GM23338 (cell line): ENCODE results near the gene NTF3.

ENCODE experiments used
- CREB1 ChIP-seq: fragments of 250-450 bp; sonication (Bioruptor Pico); IDR thresholded peaks from 2 replicates; pipeline ENCODE4 v1.5.0; 2020; ENCODE audit warnings: low read depth, mild to moderate bottlenecking, moderate library complexity
- EZH2 ChIP-seq: fragments of 200-600 bp; sonication (generic); IDR thresholded peaks from one replicate; pipeline ENCODE4 v1.8.0; 2017; ENCODE audit warnings: antibody characterized with exemption, mild to moderate bottlenecking, low read depth; ENCODE audit not compliant: unreplicated experiment
- EZH2phosphoT487 ChIP-seq: fragments of 200-600 bp; sonication (generic); IDR thresholded peaks from one replicate; pipeline ENCODE4 v1.8.1; 2018; ENCODE audit warnings: antibody characterized with exemption; ENCODE audit not compliant: unreplicated experiment
- JUNB ChIP-seq: IDR thresholded peaks from one replicate; pipeline ENCODE4 v1.6.1; 2016; ENCODE audit warnings: antibody characterized with exemption; ENCODE audit not compliant: unreplicated experiment
- NANOG ChIP-seq: IDR thresholded peaks from 2 replicates; pipeline ENCODE4 v1.6.1; 2016; ENCODE audit warnings: antibody characterized with exemption, borderline replicate concordance
- POLR2AphosphoS5 ChIP-seq: IDR thresholded peaks from 2 replicates; pipeline ENCODE4 v1.6.1; 2016; ENCODE audit warnings: antibody characterized with exemption, low read depth
- STAT1 ChIP-seq: IDR thresholded peaks from one replicate; pipeline ENCODE4 v1.6.1; 2016; ENCODE audit warnings: antibody characterized with exemption; ENCODE audit not compliant: unreplicated experiment
- ZNF114 ChIP-seq: fragments of 250-450 bp; sonication (Bioruptor Pico); IDR thresholded peaks from 2 replicates; pipeline ENCODE4 v1.5.0; 2020; ENCODE audit warnings: mild to moderate bottlenecking, moderate library complexity
- ZNF331 ChIP-seq: fragments of 250-450 bp; sonication (Bioruptor Pico); IDR thresholded peaks from 2 replicates; pipeline ENCODE4 v1.5.0; 2020; ENCODE audit warnings: low read depth, mild to moderate bottlenecking, moderate library complexity
- TF ChIP-seq, protein P1 (sequence below), 2 experiments: fragments of 200-600 bp in 1 of 2; sonication (generic) in 1 of 2; conservative IDR thresholded peaks; 2 replicates each; pipeline versions ENCODE4 v1.5.1 to v1.6.1; 2016 to 2017; ENCODE audit warnings: antibody characterized with exemption in 2 of 2, low read depth in 2 of 2, mild to moderate bottlenecking in 2 of 2, moderate library complexity in 1 of 2
- TF ChIP-seq, protein P2 (sequence below): IDR thresholded peaks from one replicate; pipeline ENCODE4 v1.6.1; 2018; ENCODE audit warnings: antibody characterized with exemption; ENCODE audit not compliant: unreplicated experiment
- TF ChIP-seq, protein P3 (sequence below): IDR thresholded peaks from 2 replicates; pipeline ENCODE4 v1.6.1; 2016; ENCODE audit warnings: antibody characterized with exemption
- TF ChIP-seq, protein P4 (sequence below): fragments of 250-450 bp; sonication (Bioruptor Pico); IDR thresholded peaks from 2 replicates; pipeline ENCODE4 v1.5.0; 2020; ENCODE audit warnings: mild to moderate bottlenecking, moderate library complexity

DNA sequence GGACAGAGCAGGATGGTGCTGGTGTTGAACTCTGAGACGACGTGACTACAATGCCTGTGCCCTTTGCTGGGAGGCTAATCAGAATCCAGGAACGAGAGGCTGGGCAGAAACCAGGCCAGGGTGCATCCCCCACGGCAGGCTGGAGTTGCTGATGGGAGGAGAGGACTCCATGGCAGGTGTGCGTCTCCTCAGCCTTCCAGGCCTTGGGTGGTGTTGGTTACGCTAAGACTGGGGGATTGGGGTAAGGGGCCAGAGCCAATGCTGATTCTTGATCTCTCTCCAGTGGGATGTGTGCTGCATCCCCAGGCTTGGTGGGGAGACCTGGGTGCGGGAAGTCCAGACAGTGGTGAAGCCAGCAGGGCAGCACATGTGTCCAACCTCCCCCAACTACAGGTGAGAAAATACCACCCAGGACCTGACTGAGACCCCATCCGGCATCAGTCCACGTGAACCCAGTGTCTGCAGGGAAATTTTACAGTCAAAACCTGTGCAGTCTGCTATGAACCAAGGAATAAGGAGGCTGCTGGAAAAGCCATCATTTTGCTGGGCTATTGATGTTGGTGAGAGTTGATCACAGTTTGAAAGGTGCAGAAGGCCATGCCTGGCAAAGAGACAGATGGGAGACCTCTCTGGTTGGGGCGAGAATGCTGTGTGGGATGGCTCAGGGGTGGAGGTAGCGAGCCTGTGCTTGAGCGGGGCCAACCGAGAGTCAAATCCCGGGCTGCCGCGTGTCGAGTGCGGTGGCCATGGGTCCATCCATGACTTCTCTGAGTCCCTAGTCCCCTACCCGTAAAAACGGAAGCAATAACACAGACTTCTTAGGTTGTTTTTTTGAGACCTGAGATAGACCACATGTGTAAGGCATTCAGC lies 89.8 kb downstream of the NTF3 start:
- TF ChIP-seq, protein P1, sequence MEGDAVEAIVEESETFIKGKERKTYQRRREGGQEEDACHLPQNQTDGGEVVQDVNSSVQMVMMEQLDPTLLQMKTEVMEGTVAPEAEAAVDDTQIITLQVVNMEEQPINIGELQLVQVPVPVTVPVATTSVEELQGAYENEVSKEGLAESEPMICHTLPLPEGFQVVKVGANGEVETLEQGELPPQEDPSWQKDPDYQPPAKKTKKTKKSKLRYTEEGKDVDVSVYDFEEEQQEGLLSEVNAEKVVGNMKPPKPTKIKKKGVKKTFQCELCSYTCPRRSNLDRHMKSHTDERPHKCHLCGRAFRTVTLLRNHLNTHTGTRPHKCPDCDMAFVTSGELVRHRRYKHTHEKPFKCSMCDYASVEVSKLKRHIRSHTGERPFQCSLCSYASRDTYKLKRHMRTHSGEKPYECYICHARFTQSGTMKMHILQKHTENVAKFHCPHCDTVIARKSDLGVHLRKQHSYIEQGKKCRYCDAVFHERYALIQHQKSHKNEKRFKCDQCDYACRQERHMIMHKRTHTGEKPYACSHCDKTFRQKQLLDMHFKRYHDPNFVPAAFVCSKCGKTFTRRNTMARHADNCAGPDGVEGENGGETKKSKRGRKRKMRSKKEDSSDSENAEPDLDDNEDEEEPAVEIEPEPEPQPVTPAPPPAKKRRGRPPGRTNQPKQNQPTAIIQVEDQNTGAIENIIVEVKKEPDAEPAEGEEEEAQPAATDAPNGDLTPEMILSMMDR (conservative IDR thresholded peaks at IDR 0.05; ENCODE audit: low read depth in 2 of 2): no peak
- TF ChIP-seq, protein P2, sequence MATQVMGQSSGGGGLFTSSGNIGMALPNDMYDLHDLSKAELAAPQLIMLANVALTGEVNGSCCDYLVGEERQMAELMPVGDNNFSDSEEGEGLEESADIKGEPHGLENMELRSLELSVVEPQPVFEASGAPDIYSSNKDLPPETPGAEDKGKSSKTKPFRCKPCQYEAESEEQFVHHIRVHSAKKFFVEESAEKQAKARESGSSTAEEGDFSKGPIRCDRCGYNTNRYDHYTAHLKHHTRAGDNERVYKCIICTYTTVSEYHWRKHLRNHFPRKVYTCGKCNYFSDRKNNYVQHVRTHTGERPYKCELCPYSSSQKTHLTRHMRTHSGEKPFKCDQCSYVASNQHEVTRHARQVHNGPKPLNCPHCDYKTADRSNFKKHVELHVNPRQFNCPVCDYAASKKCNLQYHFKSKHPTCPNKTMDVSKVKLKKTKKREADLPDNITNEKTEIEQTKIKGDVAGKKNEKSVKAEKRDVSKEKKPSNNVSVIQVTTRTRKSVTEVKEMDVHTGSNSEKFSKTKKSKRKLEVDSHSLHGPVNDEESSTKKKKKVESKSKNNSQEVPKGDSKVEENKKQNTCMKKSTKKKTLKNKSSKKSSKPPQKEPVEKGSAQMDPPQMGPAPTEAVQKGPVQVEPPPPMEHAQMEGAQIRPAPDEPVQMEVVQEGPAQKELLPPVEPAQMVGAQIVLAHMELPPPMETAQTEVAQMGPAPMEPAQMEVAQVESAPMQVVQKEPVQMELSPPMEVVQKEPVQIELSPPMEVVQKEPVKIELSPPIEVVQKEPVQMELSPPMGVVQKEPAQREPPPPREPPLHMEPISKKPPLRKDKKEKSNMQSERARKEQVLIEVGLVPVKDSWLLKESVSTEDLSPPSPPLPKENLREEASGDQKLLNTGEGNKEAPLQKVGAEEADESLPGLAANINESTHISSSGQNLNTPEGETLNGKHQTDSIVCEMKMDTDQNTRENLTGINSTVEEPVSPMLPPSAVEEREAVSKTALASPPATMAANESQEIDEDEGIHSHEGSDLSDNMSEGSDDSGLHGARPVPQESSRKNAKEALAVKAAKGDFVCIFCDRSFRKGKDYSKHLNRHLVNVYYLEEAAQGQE: no peak
- TF ChIP-seq POLR2AphosphoS5 (no peak), JUNB (no peak), EZH2 (no peak), CREB1 (no peak), EZH2phosphoT487 (no peak), ZNF114 (CRISPR knock-in tag) (no peak), NANOG (no peak), ZNF331 (CRISPR knock-in tag) (no peak), STAT1 (no peak)
- TF ChIP-seq, protein P3, sequence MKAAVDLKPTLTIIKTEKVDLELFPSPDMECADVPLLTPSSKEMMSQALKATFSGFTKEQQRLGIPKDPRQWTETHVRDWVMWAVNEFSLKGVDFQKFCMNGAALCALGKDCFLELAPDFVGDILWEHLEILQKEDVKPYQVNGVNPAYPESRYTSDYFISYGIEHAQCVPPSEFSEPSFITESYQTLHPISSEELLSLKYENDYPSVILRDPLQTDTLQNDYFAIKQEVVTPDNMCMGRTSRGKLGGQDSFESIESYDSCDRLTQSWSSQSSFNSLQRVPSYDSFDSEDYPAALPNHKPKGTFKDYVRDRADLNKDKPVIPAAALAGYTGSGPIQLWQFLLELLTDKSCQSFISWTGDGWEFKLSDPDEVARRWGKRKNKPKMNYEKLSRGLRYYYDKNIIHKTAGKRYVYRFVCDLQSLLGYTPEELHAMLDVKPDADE: no peak
- TF ChIP-seq, protein P4, sequence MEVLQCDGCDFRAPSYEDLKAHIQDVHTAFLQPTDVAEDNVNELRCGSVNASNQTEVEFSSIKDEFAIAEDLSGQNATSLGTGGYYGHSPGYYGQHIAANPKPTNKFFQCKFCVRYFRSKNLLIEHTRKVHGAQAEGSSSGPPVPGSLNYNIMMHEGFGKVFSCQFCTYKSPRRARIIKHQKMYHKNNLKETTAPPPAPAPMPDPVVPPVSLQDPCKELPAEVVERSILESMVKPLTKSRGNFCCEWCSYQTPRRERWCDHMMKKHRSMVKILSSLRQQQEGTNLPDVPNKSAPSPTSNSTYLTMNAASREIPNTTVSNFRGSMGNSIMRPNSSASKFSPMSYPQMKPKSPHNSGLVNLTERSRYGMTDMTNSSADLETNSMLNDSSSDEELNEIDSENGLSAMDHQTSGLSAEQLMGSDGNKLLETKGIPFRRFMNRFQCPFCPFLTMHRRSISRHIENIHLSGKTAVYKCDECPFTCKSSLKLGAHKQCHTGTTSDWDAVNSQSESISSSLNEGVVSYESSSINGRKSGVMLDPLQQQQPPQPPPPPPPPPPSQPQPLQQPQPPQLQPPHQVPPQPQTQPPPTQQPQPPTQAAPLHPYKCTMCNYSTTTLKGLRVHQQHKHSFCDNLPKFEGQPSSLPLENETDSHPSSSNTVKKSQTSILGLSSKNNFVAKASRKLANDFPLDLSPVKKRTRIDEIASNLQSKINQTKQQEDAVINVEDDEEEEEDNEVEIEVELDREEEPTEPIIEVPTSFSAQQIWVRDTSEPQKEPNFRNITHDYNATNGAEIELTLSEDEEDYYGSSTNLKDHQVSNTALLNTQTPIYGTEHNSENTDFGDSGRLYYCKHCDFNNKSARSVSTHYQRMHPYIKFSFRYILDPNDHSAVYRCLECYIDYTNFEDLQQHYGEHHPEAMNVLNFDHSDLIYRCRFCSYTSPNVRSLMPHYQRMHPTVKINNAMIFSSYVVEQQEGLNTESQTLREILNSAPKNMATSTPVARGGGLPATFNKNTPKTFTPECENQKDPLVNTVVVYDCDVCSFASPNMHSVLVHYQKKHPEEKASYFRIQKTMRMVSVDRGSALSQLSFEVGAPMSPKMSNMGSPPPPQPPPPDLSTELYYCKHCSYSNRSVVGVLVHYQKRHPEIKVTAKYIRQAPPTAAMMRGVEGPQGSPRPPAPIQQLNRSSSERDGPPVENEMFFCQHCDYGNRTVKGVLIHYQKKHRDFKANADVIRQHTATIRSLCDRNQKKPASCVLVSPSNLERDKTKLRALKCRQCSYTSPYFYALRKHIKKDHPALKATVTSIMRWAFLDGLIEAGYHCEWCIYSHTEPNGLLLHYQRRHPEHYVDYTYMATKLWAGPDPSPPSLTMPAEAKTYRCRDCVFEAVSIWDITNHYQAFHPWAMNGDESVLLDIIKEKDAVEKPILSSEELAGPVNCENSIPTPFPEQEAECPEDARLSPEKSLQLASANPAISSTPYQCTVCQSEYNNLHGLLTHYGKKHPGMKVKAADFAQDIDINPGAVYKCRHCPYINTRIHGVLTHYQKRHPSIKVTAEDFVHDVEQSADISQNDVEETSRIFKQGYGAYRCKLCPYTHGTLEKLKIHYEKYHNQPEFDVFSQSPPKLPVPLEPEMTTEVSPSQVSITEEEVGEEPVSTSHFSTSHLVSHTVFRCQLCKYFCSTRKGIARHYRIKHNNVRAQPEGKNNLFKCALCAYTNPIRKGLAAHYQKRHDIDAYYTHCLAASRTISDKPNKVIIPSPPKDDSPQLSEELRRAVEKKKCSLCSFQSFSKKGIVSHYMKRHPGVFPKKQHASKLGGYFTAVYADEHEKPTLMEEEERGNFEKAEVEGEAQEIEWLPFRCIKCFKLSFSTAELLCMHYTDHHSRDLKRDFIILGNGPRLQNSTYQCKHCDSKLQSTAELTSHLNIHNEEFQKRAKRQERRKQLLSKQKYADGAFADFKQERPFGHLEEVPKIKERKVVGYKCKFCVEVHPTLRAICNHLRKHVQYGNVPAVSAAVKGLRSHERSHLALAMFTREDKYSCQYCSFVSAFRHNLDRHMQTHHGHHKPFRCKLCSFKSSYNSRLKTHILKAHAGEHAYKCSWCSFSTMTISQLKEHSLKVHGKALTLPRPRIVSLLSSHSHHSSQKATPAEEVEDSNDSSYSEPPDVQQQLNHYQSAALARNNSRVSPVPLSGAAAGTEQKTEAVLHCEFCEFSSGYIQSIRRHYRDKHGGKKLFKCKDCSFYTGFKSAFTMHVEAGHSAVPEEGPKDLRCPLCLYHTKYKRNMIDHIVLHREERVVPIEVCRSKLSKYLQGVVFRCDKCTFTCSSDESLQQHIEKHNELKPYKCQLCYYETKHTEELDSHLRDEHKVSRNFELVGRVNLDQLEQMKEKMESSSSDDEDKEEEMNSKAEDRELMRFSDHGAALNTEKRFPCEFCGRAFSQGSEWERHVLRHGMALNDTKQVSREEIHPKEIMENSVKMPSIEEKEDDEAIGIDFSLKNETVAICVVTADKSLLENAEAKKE (CRISPR knock-in tag): no peak
